Endodermal cell (in vitro differentiated cells): ENCODE measurements around the gene NXF1. TPM values are rescaled to one million over a fixed set of nuclear protein-coding genes. Genes with fewer than 3 reads are reported as not detected.

ENCODE experiments used
- DNase-seq: peaks from one replicate; pipeline ENCODE4 v3.0.0-alpha.2; 2017
- H3K27ac ChIP-seq: 2 replicates; pipeline ENCODE4 v1.5.1; 2013; ENCODE audit warnings: mild to moderate bottlenecking, low read depth, low read length, moderate library complexity
- H3K27me3 ChIP-seq: 2 replicates; pipeline ENCODE4 v1.6.1; 2013; ENCODE audit warnings: mild to moderate bottlenecking, low read length, moderate library complexity; ENCODE audit not compliant: insufficient read depth, control insufficient read depth, poor library complexity, severe bottlenecking
- H3K36me3 ChIP-seq: 2 replicates; pipeline ENCODE4 v1.7.0; 2013; ENCODE audit warnings: mild to moderate bottlenecking, low read length, moderate library complexity; ENCODE audit not compliant: control insufficient read depth, insufficient read depth
- H3K4me1 ChIP-seq: one replicate; pipeline ENCODE4 v1.7.0; 2013; ENCODE audit warnings: low read length; ENCODE audit not compliant: control insufficient read depth, insufficient read depth
- H3K4me3 ChIP-seq: 2 replicates; pipeline ENCODE4 v1.5.1; 2013; ENCODE audit warnings: mild to moderate bottlenecking, low read length, moderate library complexity
- H3K9ac ChIP-seq: 2 replicates; pipeline ENCODE4 v1.6.1; 2013; ENCODE audit warnings: mild to moderate bottlenecking, low read length, moderate library complexity; ENCODE audit not compliant: poor library complexity, severe bottlenecking; ENCODE audit errors: extremely low read depth
- H3K9me3 ChIP-seq: 2 replicates; pipeline ENCODE4 v1.6.1; 2013; ENCODE audit warnings: mild to moderate bottlenecking, low read length, moderate library complexity; ENCODE audit not compliant: control insufficient read depth
- H3K27ac Mint-ChIP-seq: 2 replicates; pipeline ENCODE4 v1.8.0; 2020; ENCODE audit warnings: mixed read lengths
- H3K27me3 Mint-ChIP-seq: 2 replicates; pipeline ENCODE4 v1.8.0; 2021; ENCODE audit warnings: mild to moderate bottlenecking, mixed read lengths; ENCODE audit not compliant: insufficient read depth
- H3K36me3 Mint-ChIP-seq: 2 replicates; pipeline ENCODE4 v1.8.0; 2020; ENCODE audit warnings: low read depth, mixed read lengths
- H3K4me1 Mint-ChIP-seq: 2 replicates; pipeline ENCODE4 v1.8.0; 2020; ENCODE audit warnings: mixed read lengths
- H3K4me3 Mint-ChIP-seq: 2 replicates; pipeline ENCODE4 v1.8.0; 2020; ENCODE audit warnings: mild to moderate bottlenecking, moderate library complexity, mixed read lengths
- H3K9me3 Mint-ChIP-seq: 2 replicates; pipeline ENCODE4 v1.8.0; 2020; ENCODE audit warnings: mild to moderate bottlenecking, mixed read lengths
- WGBS, 2 experiments: methylation state at CpG; one replicate each; pipeline versions ENCODE4 v1.1.5 to v1.1.7; 2013; ENCODE audit warnings: missing lambda C conversion rate in 2 of 2, mixed read lengths in 1 of 2; ENCODE audit not compliant: insufficient coverage in 1 of 2, insufficient read length in 1 of 2; 5-methylcytosine and 5-hydroxymethylcytosine counted together
- microRNA-seq: library from miRNA; unstranded; fragments of <30 nt; microRNA quantifications from one replicate; pipeline ENCODE4 v1.2.0, GENCODE V29; 2020; ENCODE audit warnings: borderline microRNAs expressed
- total RNA-seq, 2 donors: library from RNA; stranded (reverse); fragmentation: NEBNext Ultra II Directional in 1 of 2; extraction: Animal tissue kit (Norgen Biotek cat#: 25700) in 1 of 2; gene quantifications; 2 replicates in 1 of 2; 3 replicates in 1 of 2; pipeline ENCODE4 v1.2.1, GENCODE V29; 2021
- TF ChIP-seq, protein P1 (sequence below): fragments of 200-600 bp; sonication (generic); conservative IDR thresholded peaks from 2 replicates; pipeline ENCODE4 v1.5.0; 2021; ENCODE audit warnings: antibody characterized with exemption, mild to moderate bottlenecking

The NXF1 gene
- total RNA-seq, 2 donors from 2014 or later = 45.8 to 61.4 TPM

- peaks cover 14% of the 10 kb centered on the region for H3K36me3 ChIP-seq
- H3K4me1 ChIP-seq = no peaks in the 10 kb centered on the region
- Mint-ChIP-seq H3K27ac (no peak overlapping the region), H3K4me1 (peaks cover 4% of the 10 kb centered on the region), H3K27me3 (no peaks in the 10 kb centered on the region), H3K4me3 (no peak overlapping the region), H3K9me3 (no peaks in the 10 kb centered on the region), H3K36me3 (peaks cover 22% of the 10 kb centered on the region)
- H3K9ac ChIP-seq = no peak overlapping the region
- no peak overlapping the region for H3K4me3 ChIP-seq
- no peak for DNase-seq
- no peaks in the 10 kb centered on the region for H3K9me3 ChIP-seq
- peak overlapping the region; percentile 68 for H3K27ac ChIP-seq
- TF ChIP-seq, protein P1, sequence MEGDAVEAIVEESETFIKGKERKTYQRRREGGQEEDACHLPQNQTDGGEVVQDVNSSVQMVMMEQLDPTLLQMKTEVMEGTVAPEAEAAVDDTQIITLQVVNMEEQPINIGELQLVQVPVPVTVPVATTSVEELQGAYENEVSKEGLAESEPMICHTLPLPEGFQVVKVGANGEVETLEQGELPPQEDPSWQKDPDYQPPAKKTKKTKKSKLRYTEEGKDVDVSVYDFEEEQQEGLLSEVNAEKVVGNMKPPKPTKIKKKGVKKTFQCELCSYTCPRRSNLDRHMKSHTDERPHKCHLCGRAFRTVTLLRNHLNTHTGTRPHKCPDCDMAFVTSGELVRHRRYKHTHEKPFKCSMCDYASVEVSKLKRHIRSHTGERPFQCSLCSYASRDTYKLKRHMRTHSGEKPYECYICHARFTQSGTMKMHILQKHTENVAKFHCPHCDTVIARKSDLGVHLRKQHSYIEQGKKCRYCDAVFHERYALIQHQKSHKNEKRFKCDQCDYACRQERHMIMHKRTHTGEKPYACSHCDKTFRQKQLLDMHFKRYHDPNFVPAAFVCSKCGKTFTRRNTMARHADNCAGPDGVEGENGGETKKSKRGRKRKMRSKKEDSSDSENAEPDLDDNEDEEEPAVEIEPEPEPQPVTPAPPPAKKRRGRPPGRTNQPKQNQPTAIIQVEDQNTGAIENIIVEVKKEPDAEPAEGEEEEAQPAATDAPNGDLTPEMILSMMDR = no peak
- WGBS, 2 experiments = 92 to 96% methylated on average over 4 to 7 of the region's 9 CpGs
- no peaks in the 10 kb centered on the region for H3K27me3 ChIP-seq
Observed at GRCh38 chr11:62747475-62748160, 57.6 kb downstream of the NXF1 start.

Small RNA genes lying within 50 kb of the gene (microRNA-seq; reads per million reads assigned to microRNA genes)
- gene MIR6514 (not detected), gene MIR6748 (not detected)

Other genes with a start within 250 kb of the NXF1 start
- gene EEF1G, start 231.5 kb downstream of the NXF1 start, total RNA-seq = 1,000 to 10,000 TPM; 1,705 to 1,818 TPM
- 10 to 100 TPM; 16.0 to 33.5 TPM for gene TUT1, start 213.9 kb downstream of the NXF1 start, total RNA-seq
- 100 to 1,000 TPM; 131 to 155 TPM for gene MTA2, start 203.6 kb downstream of the NXF1 start, total RNA-seq
- gene EML3, start 192.7 kb downstream of the NXF1 start, total RNA-seq = 10 to 100 TPM; 51.5 to 57.7 TPM
- 1 to 10 TPM in 1 of 2 donors, under 1 TPM in 1; 0.71 to 1.3 TPM for gene ROM1, start 192.2 kb downstream of the NXF1 start, total RNA-seq
- 10 to 100 TPM; 38.6 to 53.9 TPM for gene B3GAT3, start 183.5 kb downstream of the NXF1 start, total RNA-seq
- 100 to 1,000 TPM; 377 to 402 TPM for gene GANAB, start 158.8 kb downstream of the NXF1 start, total RNA-seq
- 10 to 100 TPM; 19.0 to 21.6 TPM for gene INTS5, start 152.1 kb downstream of the NXF1 start, total RNA-seq
- 100 to 1,000 TPM; 125 to 140 TPM for gene C11orf98, start 140.2 kb downstream of the NXF1 start, total RNA-seq
- gene CSKMT, start 140.1 kb downstream of the NXF1 start, total RNA-seq = 10 to 100 TPM; 29.9 to 39.4 TPM
- gene UQCC3, start 133.8 kb downstream of the NXF1 start, total RNA-seq = 10 to 100 TPM in 1 of 2 donors, 1 to 10 TPM in 1; 9.2 to 11.1 TPM
- gene LBHD1, start 133.2 kb downstream of the NXF1 start, total RNA-seq = 10 to 100 TPM in 1 of 2 donors, 1 to 10 TPM in 1; 7.5 to 14.1 TPM
- gene UBXN1, start 126.4 kb downstream of the NXF1 start, total RNA-seq = 10 to 100 TPM; 89.3 to 96.6 TPM
- under 1 TPM; 0.55 to 0.99 TPM for gene LRRN4CL, start 115.9 kb downstream of the NXF1 start, total RNA-seq
- gene BSCL2, start 98.0 kb downstream of the NXF1 start, total RNA-seq = 10 to 100 TPM; 68.6 to 77.2 TPM
- 1 to 10 TPM in 1 of 2 donors, under 1 TPM in 1; 0.40 to 1.7 TPM for gene GNG3, start 97.8 kb downstream of the NXF1 start, total RNA-seq
- gene HNRNPUL2, start 78.0 kb downstream of the NXF1 start, total RNA-seq = 10 to 100 TPM; 48.1 to 49.8 TPM
- 10 to 100 TPM; 40.0 to 55.4 TPM for gene TTC9C, start 77.0 kb downstream of the NXF1 start, total RNA-seq
- 10 to 100 TPM; 16.9 to 33.8 TPM for gene ZBTB3, start 51.3 kb downstream of the NXF1 start, total RNA-seq
- 100 to 1,000 TPM; 107 to 137 TPM for gene POLR2G, start 43.9 kb downstream of the NXF1 start, total RNA-seq
- 10 to 100 TPM; 37.4 to 41.7 TPM for gene TAF6L, start 34.0 kb downstream of the NXF1 start, total RNA-seq
- gene TMEM179B, start 18.0 kb downstream of the NXF1 start, total RNA-seq = 10 to 100 TPM; 31.0 TPM
- 10 to 100 TPM; 18.4 to 21.0 TPM for gene TMEM223, start 13.4 kb downstream of the NXF1 start, total RNA-seq
- gene STX5, start 26.6 kb upstream of the NXF1 start, total RNA-seq = 10 to 100 TPM; 36.9 to 37.3 TPM
- not detected for gene TEX54, start 27.4 kb upstream of the NXF1 start, total RNA-seq
- 10 to 100 TPM; 44.6 to 48.1 TPM for gene WDR74, start 34.1 kb upstream of the NXF1 start, total RNA-seq
- gene SLC3A2, start 75.5 kb upstream of the NXF1 start, total RNA-seq = 100 to 1,000 TPM; 438 to 488 TPM
- gene CHRM1, start 115.9 kb upstream of the NXF1 start, total RNA-seq = not detected
- gene SLC22A6, start 179.5 kb upstream of the NXF1 start, total RNA-seq = not detected
- under 1 TPM in 1 of 2 donors, not detected in 1; 0.22 TPM for gene SLC22A8, start 210.4 kb upstream of the NXF1 start, total RNA-seq